Measurements from ENCODE around the gene SLC38A1.

The SLC38A1 gene

GRCh38 chr12:46160981-46161690, 107.7 kb downstream of the SLC38A1 start:
- DNase-seq: no peak

- DNase-seq: peak; percentile 58
Measured at GRCh38 chr12:46160101-46160980, 108.5 kb downstream of the SLC38A1 start.

- no peak for DNase-seq
Measured at GRCh38 chr12:46159309-46159901, 109.4 kb downstream of the SLC38A1 start.

- no peak for DNase-seq
Measured at GRCh38 chr12:46158501-46158900, 110.3 kb downstream of the SLC38A1 start.

GRCh38 chr12:46154221-46154985, 114.4 kb downstream of the SLC38A1 start:
- no peak for DNase-seq

GRCh38 chr12:46153268-46153872, 115.5 kb downstream of the SLC38A1 start:
- DNase-seq: no peak

GRCh38 chr12:46152456-46152855, 116.4 kb downstream of the SLC38A1 start:
- no peak for DNase-seq

GRCh38 chr12:46150735-46151134, 118.1 kb downstream of the SLC38A1 start:
- DNase-seq: no peak

GRCh38 chr12:46149905-46150304, 118.9 kb downstream of the SLC38A1 start:
- no peak for DNase-seq

- DNase-seq: no peak
Measured at GRCh38 chr12:46149079-46149464, 119.8 kb downstream of the SLC38A1 start.

- no peak for DNase-seq
Measured at GRCh38 chr12:46148327-46149078, 120.3 kb downstream of the SLC38A1 start.

- no peak for DNase-seq
Measured at GRCh38 chr12:46147144-46147543, 121.7 kb downstream of the SLC38A1 start.

GRCh38 chr12:46145881-46146280, 123.0 kb downstream of the SLC38A1 start:
- DNase-seq: no peak

- no peak for DNase-seq
Measured at GRCh38 chr12:46144433-46144832, 124.4 kb downstream of the SLC38A1 start.

GRCh38 chr12:46136249-46136648, 132.6 kb downstream of the SLC38A1 start:
- DNase-seq: no peak

GRCh38 chr12:46135750-46136149, 133.1 kb downstream of the SLC38A1 start:
- no peak for DNase-seq

GRCh38 chr12:46134852-46135251, 134.0 kb downstream of the SLC38A1 start:
- DNase-seq: no peak

- DNase-seq: no peak
Measured at GRCh38 chr12:46134205-46134811, 134.5 kb downstream of the SLC38A1 start.

GRCh38 chr12:46133751-46134150, 135.1 kb downstream of the SLC38A1 start:
- no peak for DNase-seq

Measured in COR-L47 (cell line).